NCI-H774 (cell line): ENCODE measurements around the gene CNTFR.
A peak's percentile ranks its signal among the peaks of the same experiment; 100 is the strongest.

Source experiments
- DNase-seq: peaks from one replicate; lab custom pipeline; 2025; lab: John Stamatoyannopoulos, UW

CNTFR gene

DNA sequence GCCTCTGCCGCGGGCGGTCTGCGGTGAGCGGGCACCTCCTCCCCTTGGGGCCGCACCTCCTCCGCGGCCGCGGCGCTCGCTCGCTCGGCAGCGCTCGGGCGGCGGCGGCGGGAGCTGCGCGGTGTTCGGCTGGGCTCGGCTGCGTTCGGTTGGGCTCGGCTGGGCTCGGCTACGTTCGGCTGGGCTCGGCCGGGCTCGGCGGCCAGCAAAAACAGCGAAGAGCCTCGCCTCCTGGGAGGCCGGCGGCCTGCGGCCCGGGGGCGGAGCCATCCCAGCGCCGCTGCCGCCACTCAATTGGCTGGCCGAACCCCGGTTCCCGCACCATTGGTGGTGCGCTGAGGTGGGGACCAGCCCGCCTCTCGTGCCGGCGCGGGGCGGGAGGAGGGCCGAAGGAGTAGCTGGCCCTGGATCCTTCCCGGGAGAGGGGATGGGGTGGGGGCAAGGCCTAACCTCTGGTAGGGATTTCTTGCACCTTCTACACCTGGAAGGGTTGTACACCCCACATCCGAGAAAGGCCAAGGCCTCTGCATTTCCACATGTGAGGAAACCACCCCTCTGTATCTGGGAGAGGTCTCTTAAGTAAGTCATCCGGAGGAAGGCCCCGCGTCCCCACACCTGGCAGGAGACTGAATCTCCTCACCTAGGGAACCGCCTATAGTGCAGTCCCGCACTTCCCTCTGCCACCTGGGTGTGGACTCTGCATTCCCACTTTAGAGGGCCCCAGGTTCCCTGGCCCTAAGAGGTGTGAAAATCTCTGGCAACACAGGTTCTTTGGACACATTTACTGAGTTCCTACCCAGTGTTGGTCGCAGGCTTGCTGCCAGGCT is 66.3 kb downstream of the CNTFR start, which contains the start of gene ENHO:
ENHO (minus strand) TSS at position 20 of the 827 bp plus-strand sequence. CDS start 1,295 bp downstream, outside the sequence.
- peak; percentile 87 for DNase-seq

DNA sequence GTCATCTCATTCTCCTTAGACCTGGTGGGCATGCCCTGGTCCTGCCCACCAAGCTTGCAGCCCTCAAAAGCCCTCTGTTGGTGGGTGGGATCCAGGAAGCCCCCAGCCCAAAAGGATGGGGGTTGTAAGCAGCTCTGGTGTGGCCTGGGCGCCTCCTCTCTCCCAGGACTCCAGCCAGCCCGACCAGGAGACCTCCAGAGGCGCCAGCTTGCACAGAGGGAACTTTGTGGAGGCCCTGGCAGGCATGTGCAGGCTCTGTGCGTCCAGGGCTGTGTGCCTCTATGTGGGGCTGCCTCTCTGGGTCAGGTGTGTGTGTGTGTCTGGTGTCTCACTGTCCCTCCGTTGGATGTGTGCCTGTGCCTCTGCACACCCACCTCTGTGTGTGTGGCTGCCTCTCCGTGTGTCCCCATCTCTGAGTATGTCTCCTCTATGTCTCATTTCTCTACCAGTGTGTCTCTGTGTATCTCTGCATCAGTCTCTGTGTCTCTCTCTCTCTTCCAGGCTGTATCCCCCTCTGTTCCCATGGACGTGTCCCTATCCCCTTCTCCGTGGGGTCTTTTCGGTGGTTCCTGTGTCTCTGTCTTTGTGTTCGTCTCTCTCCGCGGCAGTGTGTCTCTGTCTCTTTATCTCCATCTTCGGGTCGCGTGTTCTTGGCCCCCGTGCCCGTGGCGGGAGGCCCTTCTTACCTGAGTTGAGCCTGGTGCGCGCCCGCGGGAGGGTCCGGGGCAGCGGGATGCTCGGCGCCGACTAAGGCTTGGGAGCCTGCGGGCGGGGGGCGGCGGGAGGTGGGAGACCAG is 67.2 kb downstream of the CNTFR start:
- no peak for DNase-seq

DNA sequence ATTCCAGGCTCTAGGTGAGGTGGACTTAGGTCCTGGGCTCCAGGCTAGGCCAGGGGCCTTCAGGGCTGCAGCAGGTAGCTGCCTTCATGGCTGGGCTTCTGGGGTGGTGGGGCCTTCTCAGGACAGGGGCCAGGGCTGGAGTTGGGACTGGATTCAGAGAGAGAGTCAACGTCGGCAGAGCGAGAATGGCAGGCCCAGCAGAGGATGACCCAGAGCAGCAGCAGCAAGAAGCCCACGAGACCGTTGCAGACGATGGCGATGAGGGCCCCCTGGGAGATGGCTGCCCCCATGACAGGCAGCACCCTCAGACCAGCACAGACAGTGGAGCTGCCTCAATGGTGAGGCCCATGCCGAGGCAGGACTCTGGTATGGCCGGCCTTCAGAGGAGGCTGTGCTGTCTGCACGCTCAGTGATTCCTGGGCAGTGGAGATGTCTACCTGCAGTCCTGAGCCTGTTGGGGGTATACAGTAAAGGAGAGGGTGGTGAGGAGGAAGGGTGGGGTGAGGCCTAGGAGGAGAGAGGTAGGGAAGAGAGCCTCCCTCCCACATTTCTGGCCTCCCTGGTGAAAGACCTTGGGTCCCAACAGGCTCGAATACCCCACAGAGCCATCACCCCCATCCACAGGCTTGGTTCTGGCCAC is 68.0 kb downstream of the CNTFR start:
- DNase-seq: no peak

DNA sequence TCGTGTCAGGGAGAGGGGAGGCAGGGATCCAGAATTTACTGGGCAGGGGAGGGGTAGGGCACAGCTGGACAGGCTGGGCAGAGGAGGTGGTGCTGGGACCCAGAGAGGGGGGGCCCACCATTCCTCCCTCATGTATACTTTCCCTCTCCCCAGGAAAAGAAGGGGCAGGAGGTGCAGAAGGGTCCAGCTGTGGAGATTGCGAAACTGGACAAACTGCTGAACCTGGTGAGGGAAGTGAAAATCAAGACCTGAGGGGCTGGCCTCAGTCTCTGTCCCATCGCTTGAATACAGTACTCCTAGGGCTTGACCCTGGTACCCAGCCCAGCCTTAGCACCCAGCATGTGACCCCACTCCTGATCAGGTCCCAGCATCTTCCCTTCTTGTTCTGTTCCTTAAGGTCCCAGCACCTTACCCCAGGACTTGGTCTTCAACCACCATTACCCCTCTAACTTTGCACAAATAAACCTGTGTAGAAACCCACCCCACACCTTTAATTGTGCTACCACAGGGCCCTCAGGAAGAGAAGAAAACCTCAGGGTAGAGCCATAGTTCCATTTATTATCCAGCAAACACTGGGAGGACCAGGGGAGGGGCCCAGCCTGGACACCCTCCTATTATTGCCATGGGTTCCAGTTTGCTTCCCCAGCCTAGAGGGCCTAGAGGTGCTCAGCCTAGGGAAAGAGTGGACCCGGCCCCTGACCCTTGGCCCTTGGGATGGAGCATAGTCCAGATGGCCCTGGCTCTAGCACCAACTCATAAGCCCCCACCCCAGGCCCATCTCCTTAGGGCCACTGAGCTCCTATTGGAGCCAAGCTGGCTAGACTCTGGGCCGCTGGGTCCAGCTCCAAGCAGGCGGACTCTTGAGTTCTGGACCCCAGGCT is 68.8 kb downstream of the CNTFR start:
- DNase-seq: no peak

DNA sequence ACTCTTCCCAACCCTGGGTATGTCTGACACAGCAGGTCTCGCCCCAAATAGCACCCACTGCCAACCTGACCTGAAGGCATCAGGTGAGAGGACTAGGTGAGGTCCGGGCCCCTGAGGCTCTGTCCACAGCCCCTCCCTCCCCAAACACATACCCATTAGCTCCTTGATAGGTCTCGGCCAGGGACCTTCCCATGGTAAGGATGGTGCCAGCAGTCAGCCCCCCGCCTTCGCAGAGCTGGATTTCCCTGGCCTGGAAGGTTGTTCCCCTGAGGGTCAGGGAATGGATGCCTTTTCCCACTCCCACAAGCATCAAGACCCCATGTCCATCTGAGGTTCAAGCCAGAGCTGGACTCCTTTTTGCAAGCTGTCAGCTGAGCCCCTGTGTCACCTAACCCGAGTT is 69.4 kb downstream of the CNTFR start:
- no peak for DNase-seq

DNA sequence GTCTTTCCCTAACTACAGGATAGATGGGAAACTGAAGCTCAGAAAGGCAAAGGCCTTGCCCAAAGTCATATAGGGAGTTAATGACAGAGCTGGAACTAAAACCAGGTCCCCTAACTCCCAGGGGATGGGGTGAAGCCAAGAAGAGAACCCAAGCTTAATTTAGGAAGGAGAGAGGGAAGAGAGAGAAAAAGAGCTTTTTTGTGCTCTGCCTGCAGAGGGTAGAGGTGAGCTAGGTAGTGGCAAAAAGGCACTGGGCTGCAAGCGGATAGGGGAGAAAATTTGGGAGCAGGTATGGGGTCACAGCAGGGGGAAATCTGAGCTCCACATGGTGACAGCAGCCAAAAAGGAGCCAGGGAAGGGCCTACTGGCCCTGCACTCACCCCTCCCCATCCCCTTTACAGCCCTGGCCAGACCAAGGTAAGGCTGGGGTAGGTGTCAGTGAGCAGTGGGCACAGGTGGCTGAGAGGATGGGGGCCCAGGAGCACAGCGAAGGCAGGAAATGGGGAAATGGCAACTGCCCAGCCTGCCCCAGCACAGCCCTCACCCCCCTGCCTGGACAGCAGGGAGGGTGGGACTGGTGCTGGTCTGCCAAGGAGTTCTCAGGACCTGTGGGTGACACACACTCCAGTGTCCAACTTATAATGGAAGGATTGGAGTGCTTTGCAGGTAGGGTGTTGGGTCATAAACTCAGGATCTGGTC is 70.1 kb downstream of the CNTFR start:
- DNase-seq: no peak

DNA sequence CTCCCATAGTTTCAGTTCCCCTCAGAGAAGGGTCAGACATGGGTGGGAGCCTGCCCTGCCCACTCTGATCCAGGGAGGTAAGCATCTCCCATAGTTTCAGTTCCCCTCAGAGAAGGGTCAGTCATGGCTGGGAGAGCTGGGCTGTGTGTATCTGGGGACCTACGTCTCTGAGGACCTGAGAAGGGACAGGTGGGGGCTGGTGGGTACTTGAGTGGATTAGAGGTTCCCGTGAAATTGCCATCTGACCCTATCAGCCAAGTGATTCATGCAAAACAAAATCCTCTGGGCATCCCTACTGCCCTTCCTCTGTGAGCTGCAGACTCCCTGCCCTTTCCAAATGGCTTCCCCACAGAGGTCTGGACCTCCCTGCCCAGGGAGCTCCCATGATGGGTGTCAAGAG is 70.6 kb downstream of the CNTFR start:
- no peak for DNase-seq

DNA sequence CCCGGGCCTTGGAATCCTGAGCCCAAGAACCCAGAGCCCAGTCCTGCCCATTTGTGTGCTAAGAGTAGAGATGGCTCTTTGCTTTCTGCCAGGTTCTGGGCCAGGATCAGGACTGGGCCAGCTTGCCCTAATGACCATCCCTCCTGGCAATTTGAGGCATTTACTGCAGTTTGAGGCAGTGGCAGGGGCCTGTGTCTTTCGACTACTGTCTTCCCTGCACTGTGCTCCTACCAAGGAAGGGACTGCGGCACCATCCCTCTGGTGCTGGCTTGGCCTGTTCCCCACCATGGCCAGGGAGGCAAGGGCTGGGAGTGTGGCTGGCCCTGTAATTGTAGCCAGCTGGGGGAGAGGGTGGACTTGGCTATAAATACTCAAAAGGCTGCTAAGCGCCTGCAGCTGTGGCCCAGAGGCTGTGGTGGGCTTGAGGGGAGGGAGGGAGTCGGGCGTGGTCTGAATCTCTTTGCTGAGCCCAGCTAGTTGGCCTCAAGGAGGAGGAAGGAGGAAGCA is 71.4 kb downstream of the CNTFR start:
- DNase-seq: no peak

DNA sequence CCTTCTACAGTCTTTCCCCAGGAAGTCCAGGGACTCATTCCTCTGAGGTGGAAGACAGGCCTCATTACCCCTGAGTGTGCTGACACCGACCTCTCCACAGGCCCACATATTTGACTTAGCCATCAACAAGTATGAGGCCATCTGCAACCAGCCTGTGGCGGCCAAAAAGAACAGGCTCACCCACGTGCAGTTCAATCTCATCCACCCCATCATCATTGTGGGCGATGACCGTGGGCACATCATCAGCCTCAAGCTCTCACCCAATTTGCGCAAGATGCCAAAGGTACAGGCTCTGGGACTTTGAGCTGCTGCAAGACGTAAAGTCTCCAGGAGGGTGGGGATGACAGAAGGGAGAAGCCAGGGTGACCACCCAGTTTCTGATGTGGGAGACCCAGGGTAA is 72.3 kb downstream of the CNTFR start:
- DNase-seq: no peak

DNA sequence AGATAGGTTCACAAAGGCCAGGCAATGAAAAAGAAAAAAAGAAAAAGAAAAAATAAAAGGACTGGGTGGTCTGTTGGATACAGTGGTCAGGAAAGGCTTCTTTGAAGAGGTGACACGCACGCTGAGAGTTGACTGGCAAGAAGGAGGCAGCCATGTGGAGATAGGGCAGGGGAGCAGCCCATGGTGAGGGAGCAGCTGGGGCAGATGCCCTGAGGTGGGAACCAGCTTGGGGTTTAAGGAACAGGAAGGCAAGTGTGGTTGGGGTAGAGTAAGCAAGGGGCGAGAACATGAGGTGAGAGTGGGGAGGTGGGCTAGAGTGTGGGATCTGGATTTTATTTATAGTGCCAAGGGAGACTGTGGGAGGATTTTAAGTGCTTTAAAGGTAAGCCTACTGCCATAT is 73.6 kb downstream of the CNTFR start:
- no peak for DNase-seq

DNA sequence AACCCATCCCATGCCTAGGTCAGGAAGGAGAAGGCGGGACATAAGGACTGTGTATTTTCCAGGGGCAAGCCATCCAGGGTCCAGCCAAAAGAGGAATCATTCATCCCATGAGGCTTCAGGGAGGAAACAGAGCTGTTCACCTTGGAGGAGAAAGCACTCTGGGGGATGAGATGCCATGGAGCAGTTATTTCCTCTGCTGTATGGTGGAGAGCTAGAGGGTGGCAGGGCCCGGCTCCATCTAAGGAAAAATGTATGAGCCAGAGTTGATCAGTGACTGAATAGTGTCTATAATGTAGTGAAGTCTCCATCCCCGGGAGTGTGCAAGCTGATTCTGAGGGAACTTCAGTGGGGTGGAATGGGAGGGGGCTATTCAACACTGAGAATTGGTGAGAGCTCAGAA is 74.7 kb downstream of the CNTFR start:
- no peak for DNase-seq

DNA sequence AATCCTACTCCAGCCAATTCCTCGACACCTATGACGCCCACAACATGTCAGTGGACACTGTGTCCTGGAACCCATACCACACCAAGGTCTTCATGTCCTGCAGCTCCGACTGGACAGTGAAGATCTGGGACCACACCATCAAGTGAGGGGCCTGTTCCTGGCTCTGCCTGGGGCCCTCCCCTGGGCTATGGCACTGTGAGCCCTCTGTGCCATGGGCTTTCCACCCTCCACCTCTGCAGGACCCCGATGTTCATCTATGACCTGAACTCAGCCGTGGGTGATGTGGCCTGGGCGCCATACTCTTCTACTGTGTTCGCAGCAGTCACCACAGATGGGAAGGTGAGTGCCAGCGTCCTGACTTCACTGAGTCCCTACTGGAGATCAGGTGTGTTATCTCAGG is 75.1 kb downstream of the CNTFR start:
- DNase-seq: no peak

DNA sequence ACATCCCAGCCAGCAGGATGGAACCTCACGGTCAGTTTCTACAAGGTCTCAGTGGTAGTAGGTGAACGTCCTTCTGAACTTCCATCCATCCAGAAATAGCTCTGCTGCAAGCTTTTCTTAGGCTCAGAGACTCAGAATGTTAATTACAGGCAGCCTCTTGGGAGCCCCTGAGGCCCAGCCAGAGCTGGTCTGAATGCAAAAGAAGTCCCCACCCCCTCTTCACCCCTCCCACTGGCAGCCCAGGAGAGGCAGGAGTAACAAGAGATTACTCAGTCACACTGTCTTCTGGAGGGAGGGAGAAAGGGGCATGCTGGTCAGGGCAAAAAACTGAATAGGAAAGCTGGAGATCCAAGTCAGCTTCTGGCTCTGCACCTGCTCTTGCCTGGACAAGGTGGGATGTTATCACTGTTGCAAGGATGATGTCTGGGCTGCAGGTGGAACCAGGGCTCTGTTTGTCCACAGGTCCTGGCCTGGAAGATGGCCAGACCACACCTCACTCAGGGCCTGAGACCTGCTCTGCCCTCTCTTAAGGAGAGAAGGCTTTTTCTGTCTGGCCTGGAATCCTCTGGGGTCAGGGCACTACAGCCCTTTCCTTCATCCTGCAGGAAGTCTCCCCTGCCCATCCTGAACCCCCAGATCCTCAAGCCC is 75.8 kb downstream of the CNTFR start:
- no peak for DNase-seq

DNA sequence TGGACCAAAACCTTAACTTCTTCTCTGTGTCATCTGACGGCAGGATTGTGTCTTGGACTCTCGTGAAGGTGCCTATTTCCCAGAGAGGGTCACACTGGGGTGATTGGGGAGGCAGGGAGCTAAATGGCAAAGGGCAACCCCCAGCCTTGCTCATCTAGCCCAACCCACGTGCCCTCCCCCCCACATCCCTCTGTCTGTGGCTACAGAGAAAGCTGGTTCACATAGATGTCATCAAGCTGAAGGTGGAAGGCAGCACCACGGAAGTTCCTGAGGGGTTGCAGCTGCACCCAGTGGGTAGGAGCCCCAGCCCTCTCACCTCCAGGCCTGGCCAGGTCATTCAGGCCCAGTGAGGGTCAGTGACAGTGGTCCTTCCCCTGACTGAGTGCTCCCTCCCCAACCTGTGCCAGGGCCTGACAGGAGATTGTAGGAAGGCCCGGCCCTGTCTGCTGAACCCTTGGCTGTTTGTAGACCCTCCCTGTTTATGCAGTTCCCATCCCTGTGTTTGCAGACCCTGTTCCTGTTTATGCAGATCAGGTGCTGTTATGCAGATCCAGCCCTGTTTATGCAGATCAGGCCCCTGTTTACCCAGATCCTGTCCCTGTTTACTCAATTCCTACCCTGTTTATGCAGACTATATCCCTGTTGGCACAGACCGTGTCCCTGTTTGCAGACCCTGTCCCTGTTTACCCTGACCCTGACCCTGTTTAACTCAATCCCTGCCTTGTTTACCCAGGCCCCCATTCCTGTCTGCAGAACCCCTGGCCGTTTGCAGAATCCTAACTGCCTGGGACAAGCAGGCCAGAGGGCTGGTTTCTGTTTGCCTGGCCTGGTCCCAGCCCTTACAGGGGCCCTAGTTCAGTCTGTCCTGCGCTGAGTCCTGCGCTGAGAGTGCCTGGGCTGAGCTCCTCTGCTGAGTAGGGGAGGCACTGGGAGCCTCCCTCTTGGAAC is 77.1 kb downstream of the CNTFR start:
- no peak for DNase-seq

DNA sequence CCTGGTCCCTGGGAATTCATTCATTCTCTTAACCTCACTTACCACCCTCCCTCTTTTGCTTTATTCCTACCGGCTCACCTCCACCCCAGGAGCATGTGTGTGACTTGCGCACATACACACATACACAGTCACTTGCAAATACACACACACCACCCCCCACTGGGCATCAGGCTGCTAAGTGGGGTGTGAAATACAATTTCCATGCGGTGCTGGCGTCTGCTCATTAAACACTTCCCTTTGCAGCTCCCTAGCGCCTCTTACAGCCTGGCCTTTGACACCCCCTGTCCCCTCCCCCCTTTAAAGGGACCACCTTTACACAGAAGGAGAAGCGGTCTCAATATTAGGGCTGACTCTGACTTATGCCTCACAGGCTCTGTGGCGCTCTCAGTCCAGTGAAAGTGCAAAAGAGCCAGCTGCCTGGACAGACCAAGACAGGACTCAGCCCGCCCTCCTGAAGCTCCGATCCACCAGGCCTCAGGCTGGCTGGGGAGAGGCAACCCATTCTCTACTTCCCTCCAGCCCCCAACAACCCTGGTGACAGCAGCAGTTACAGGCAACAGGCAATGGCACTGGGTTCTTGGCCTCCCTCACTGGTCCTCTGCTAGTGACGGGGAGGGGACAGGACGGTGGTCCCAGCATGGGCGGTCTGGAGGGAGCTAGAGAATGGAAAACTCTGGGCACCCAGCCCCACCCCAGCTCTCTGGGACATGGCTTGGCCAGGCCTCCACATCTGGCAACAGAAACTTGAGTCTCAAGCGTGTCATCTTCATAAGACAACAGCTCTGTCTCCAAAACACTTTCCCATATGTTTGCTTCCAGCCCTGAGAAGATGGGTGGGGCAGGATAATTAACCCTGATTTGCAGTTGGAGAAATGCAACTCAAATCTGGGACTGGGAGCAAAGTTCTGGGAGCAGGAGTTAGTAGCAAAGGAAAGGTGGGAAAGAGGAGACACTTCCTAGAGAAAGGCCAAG is 78.7 kb downstream of the CNTFR start:
- DNase-seq: no peak

DNA sequence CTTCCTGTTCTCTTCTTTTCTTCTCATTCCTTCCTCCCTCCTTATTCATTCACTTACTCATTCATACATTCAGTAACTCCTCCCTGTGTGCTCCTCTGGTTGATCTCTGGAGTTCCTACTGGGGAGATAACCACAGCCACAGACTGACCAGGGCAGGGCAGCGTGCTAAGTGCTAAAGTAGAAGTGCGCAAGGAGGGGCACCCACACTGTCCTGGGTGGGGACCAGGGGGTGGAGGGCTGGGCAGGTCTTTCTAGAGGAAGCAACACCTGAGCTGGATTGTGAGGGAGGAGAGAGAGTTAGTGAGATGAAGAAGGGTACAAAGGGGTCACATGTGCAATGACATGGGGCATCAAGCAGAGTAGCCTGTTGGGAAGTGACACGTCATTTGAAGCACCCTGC is 80.6 kb downstream of the CNTFR start:
- no peak for DNase-seq

DNA sequence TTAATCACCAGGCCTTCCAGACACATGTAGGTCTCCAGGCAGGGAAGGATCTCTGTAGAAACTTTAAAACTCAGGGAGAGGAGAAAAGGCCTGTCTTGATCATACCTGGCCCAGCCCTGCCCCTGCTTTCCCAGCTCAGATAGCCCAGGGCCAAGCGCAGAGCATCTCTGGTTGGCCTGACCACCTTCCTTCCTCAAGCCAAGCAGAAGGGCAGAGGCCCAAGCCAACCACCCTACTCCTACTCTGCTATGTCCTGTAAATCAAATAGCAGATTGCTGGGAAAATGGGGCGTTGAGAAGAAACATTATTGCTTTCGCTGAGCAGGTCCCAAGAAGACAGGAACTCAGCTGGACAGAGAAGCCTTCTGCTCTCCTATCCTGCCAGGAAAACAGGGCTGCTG is 81.1 kb downstream of the CNTFR start:
- no peak for DNase-seq

DNA sequence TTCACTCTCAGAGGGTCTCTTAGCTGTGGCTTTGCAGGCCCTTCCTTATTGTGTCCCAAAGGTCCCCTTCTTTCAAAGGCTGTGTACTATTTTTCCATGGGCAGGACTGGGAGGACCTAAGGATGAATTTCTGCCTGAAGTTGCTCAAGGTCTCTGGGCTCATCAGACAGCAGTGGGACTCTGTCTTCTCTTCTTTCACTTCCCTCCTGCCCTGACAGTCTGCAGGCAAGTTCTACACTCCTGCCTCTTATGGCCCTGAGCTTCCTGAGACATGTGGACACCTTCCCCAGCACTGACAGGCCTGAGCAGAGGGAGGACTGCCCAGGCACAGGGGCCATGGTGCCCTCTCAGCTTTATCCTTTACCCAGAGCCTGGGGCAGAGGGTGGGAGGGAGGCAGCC is 81.6 kb downstream of the CNTFR start:
- DNase-seq: no peak
